Progenitor cell of endocrine pancreas (in vitro differentiated cells): ENCODE results near the gene AGBL5. TPM values are rescaled to one million over a fixed set of nuclear protein-coding genes. Genes with fewer than 3 reads are reported as not detected.

Experiments
- DNase-seq: peaks from one replicate; pipeline ENCODE4 v3.0.0; 2021; ENCODE audit warnings: low spot score; ENCODE audit not compliant: unreplicated experiment
- H3K27ac Mint-ChIP-seq: 2 replicates; pipeline ENCODE4 v1.8.0; 2021; ENCODE audit warnings: mild to moderate bottlenecking, moderate library complexity, mixed read lengths
- H3K27me3 Mint-ChIP-seq: 2 replicates; pipeline ENCODE4 v1.8.0; 2021; ENCODE audit warnings: mixed read lengths
- H3K36me3 Mint-ChIP-seq: 2 replicates; pipeline ENCODE4 v1.8.0; 2022; ENCODE audit warnings: mixed read lengths; ENCODE audit not compliant: insufficient read depth
- H3K4me1 Mint-ChIP-seq: 2 replicates; pipeline ENCODE4 v1.8.0; 2021; ENCODE audit warnings: low read depth, mixed read lengths
- H3K4me3 Mint-ChIP-seq: 2 replicates; pipeline ENCODE4 v1.8.0; 2021; ENCODE audit warnings: low read depth, mild to moderate bottlenecking, moderate library complexity, mixed read lengths
- H3K9me3 Mint-ChIP-seq: 2 replicates; pipeline ENCODE4 v1.8.0; 2021; ENCODE audit warnings: low read depth, mixed read lengths
- CTCF ChIP-seq: fragments of 200-600 bp; sonication (generic); IDR thresholded peaks from one replicate; pipeline ENCODE4 v1.5.0; 2021; ENCODE audit warnings: antibody characterized with exemption, mild to moderate bottlenecking; ENCODE audit not compliant: unreplicated experiment
- total RNA-seq: library from RNA; stranded (reverse); gene quantifications from 2 replicates; pipeline ENCODE4 v1.2.1, GENCODE V29; 2021

Gene AGBL5
- total RNA-seq, 1 donor from 2014 or later = 60.2 TPM

GRCh38 chr2:27050281-27050995 lies 1.0 kb upstream of the AGBL5 start:
- Mint-ChIP-seq H3K4me1 (peaks cover 13% of the 10 kb centered on the region), H3K36me3 (peaks cover 17% of the 10 kb centered on the region), H3K27ac (peak overlapping the region; percentile 100), H3K27me3 (no peaks in the 10 kb centered on the region), H3K9me3 (no peaks in the 10 kb centered on the region), H3K4me3 (peak overlapping the region; percentile 93)
- DNase-seq = peak; percentile 92
- TF ChIP-seq CTCF = peak; percentile 53

GRCh38 chr2:27051902-27052645 lies 606 bp downstream of the AGBL5 start:
- Mint-ChIP-seq H3K4me1 (peaks cover 13% of the 10 kb centered on the region), H3K4me3 (peak overlapping the region; percentile 93), H3K9me3 (no peaks in the 10 kb centered on the region), H3K27me3 (no peaks in the 10 kb centered on the region), H3K27ac (peak overlapping the region; percentile 94), H3K36me3 (peaks cover 21% of the 10 kb centered on the region)
- peak; percentile 46 for DNase-seq
- TF ChIP-seq CTCF = no peak

- Mint-ChIP-seq H3K9me3 (no peaks in the 10 kb centered on the region), H3K4me3 (peak overlapping the region; percentile 93), H3K4me1 (peaks cover 13% of the 10 kb centered on the region), H3K27ac (no peak overlapping the region), H3K27me3 (no peaks in the 10 kb centered on the region), H3K36me3 (peaks cover 21% of the 10 kb centered on the region)
- no peak for TF ChIP-seq CTCF
- DNase-seq = no peak
Measured at GRCh38 chr2:27053321-27053720, 1.9 kb downstream of the AGBL5 start.

GRCh38 chr2:27053776-27054175 lies 2.3 kb downstream of the AGBL5 start:
- no peaks in the 10 kb centered on the region for H3K9me3 Mint-ChIP-seq
- TF ChIP-seq CTCF = no peak

GRCh38 chr2:27054721-27055120 lies 3.3 kb downstream of the AGBL5 start:
- H3K9me3 Mint-ChIP-seq = no peaks in the 10 kb centered on the region
- no peak overlapping the region for H3K27ac Mint-ChIP-seq
- H3K36me3 Mint-ChIP-seq = peaks cover 21% of the 10 kb centered on the region
- no peak overlapping the region for H3K4me3 Mint-ChIP-seq
- H3K27me3 Mint-ChIP-seq = no peaks in the 10 kb centered on the region
- TF ChIP-seq CTCF = no peak
- peaks cover 10% of the 10 kb centered on the region for H3K4me1 Mint-ChIP-seq
- no peak for DNase-seq

More at GRCh38 chr2:27053776-27054175, 2.3 kb downstream of the AGBL5 start:
- H3K27ac Mint-ChIP-seq = no peak overlapping the region
- peaks cover 21% of the 10 kb centered on the region for H3K36me3 Mint-ChIP-seq
- H3K4me1 Mint-ChIP-seq = peaks cover 13% of the 10 kb centered on the region
- peak overlapping the region; percentile 7 for H3K4me3 Mint-ChIP-seq
- no peak for DNase-seq
- no peaks in the 10 kb centered on the region for H3K27me3 Mint-ChIP-seq
